NCI-H1092 (cell line): ENCODE results near the gene PCSK2.
A peak's percentile ranks its signal among the peaks of the same experiment; 100 is the strongest.

Experiments
- DNase-seq: peaks from one replicate; lab custom pipeline; 2025; lab: John Stamatoyannopoulos, UW

Gene PCSK2

GRCh38 chr20:17481661-17482060 is 254.8 kb downstream of the PCSK2 start:
- no peak for DNase-seq

- DNase-seq: no peak
Observed at GRCh38 chr20:17482536-17482935, 255.7 kb downstream of the PCSK2 start.

- no peak for DNase-seq
Observed at GRCh38 chr20:17485017-17485416, 258.2 kb downstream of the PCSK2 start.

DNA sequence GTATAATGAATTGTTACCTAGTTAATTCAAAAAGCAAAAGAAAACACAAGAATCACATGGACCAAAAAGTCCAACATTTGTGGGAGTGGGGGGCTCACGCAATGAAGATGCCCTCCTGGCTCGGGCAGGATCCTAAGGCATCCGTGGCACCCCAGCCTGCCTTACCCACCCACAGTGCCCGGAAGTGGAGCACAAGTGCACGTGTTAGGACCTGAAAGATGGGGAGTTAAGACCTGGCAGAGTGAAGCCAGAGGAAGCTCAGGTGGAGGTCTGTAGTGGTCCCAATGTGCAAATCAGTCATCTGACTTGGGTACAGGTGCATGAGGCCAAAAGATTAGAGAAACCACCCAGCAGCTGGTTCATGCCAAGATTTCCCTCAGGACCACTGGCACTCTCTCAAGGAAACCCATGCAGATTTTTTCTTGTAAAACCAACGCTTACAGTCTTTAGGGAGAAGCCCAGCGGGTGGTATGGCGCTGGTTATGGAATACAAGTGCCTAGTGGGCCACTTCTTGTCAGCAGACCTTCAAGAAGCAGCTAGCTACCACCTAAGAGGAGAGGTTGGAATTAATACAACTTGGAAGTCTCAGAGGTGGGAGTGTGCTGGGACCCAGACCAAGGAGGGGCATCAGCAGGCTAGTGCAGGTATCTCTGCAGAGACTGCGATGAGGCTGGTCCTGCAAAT is 262.2 kb downstream of the PCSK2 start:
- no peak for DNase-seq

DNA sequence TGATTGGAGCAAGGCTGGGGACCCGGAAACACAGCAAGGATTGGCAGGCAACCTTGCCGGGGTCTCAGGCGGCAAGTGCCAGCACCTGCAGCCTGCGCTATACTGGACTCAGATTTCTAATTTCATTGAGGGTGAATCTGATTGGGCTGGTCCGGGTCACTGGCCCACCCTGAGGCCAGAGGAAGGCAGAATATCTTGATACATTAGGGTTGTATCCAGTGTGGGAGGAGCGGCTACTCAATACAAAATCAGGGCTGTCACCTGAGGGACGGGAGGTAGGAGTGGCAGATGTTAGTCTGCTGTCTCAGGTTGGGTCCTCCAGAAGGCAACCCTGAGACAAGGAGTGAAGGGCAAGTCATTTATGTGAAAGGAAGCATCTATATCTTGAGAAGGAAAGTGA is 263.7 kb downstream of the PCSK2 start:
- DNase-seq: no peak

GRCh38 chr20:17491041-17491440 is 264.2 kb downstream of the PCSK2 start:
- no peak for DNase-seq

- no peak for DNase-seq
Observed at GRCh38 chr20:17491488-17491887, 264.6 kb downstream of the PCSK2 start.

DNA sequence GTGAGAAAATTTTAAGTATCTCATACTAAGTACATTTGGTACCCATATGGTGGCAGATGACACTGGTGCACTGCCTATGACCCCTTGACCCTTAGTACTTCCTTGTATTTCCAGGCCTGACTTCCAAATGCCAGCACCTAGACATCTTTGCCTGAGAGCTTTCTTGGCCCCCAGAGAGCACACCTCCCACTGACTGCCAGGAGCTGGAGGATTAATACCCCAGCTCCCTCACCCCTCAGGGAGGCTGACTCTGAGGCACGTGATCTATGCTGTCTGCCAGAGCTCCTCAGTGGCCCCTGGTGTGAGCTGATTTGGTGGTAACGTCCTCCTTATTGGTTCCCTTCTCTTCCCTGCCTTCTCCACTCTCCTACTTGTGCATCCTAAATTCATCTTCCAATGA is 266.3 kb downstream of the PCSK2 start:
- no peak for DNase-seq

DNA sequence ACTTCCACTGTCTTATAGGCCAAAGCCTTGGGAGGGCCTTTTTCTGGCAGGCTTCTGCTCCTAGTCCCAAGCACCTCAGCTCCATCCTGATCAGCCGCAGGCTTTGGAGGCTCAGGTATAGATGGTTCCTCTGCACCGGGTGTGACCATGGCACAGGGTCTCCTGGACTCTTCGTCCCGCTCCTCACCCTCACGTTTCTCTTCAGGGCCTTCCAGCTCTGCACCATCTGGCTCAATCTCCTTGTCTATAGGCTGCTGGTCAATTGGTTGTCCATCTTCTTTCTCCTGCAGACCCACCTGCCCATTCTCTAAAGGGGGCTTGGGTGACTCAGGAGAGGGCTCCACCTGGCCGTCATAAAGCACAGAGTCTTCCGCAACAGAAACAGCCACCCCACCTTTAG is 267.4 kb downstream of the PCSK2 start:
- DNase-seq: no peak

GRCh38 chr20:17495826-17496225 is 269.0 kb downstream of the PCSK2 start:
- DNase-seq: no peak

- DNase-seq: no peak
Observed at GRCh38 chr20:17497821-17498580, 271.2 kb downstream of the PCSK2 start.

DNA sequence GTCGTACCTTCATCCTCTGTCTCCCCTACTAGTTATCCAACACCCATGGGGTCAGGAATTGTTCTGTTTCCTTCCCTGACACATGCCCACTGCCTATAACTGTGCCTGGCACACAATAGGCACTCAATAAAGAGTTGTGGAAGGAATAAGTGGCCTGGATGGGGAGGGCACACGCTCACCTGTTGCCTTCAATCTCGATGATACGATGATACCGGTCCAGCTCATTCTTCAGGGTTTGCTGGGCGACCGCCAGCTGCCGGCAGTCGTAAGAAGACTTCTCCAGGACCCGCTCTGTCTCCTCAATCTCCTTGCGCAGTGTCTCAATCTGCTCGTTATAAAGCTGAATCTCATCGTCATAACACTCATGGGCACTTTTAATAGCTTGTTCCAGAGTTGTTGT is 271.8 kb downstream of the PCSK2 start:
- no peak for DNase-seq

DNA sequence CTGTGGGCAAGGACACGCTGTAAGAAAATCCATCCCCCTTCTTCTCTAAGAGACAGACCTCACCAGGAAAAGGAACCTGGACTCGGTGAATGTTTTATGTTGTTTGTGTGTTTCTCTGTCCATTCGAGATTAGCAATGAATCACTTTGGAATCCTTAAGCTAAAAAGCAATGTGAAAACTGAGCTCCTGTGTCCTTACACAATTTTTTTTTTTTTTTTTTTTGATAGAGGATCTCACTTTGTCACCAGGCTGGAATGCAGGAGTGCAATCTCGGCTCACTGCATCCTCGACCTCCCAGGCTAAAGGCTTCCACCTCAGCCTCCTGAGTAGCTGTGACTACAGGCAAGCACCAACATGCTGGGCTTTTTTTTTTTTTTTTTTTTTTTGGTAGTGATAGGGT is 272.2 kb downstream of the PCSK2 start:
- no peak for DNase-seq

GRCh38 chr20:17500271-17500670 is 273.4 kb downstream of the PCSK2 start:
- DNase-seq: no peak

DNA sequence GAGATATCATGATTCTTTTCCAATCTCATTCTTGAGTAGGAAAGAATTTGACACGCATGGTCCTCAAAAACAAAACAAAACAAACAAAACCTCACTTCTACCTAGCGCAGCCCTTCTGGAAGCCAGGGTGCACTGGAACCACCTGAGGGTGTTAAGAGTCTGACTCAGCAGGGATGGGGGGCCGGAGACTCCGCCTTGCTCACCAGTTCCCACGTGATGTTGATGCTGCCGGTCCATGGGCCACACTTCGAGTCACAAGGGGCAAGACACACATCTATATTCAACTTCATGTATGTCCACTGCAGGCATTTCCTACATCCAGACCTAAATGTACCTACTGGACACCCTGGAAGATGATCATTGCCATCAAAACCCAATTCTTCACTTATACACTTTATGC is 274.0 kb downstream of the PCSK2 start:
- no peak for DNase-seq

GRCh38 chr20:17501701-17502100 is 274.9 kb downstream of the PCSK2 start:
- no peak for DNase-seq

DNA sequence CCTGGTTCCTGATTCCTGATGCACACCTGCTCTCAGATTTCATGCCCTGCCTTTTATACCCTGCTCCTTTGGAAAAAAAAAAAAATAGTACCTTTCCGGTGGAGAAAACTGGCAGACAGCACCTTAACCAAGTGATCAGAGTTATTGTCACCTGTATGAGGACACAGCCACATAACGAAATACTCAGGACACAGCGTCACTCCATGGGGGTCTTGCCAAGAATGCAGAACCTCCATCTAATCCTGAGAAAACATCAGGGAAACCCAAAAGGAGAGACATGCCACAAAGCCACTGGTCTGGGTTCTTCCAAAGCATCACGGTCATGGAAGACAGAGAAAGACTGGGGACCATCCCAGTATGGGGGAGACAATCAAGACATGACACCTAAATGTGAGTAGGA is 275.3 kb downstream of the PCSK2 start:
- DNase-seq: no peak

- DNase-seq: no peak
Observed at GRCh38 chr20:17503301-17504065, 276.6 kb downstream of the PCSK2 start.

GRCh38 chr20:17504066-17504897 is 277.4 kb downstream of the PCSK2 start:
- no peak for DNase-seq

DNA sequence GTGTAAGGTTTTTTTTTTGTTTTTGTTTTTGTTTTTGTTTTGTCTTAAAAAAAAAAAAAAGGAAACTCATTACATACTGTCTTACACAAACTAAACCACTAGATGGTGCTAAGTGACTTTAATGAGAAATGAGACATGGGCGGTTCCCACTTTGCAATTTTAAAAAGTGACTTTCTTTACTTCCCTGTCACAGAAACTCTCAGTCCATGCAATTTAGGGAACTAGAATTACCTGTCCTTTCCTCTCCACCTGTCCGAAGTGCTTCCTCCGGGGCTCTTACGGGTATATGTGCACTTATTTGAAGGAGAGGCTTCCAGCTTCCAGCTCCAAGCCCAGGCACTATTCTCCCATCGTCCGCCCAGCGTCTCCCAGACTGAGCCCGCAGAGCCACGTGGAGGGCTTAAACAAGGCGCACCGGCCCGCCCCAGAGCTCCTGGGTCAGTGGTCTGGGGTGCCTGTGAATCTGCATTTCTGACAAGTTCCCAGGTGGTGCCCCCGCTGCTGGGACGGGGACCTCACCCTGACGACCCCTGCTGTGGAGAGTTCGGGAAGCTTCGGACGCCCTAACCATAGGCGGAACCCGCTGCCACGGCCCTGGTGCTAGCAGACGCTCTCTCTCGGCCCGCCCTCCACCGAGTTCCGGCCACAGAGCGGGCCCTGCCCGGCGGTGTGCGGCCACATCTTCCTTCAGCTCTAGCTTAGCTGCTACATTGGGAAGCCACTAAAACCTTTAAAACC is 278.2 kb downstream of the PCSK2 start:
- DNase-seq: peak; percentile 6
